GM18499 (cell line): ENCODE data around the gene PCBP2.

Experiments used
- ATAC-seq: cut with Tn5 transposase; IDR thresholded peaks from one replicate; pipeline ENCODE4 v1.9.1; 2021; ENCODE audit warnings: moderate number of reproducible peaks; ENCODE audit not compliant: insufficient read depth, unreplicated experiment

The PCBP2 gene

DNA sequence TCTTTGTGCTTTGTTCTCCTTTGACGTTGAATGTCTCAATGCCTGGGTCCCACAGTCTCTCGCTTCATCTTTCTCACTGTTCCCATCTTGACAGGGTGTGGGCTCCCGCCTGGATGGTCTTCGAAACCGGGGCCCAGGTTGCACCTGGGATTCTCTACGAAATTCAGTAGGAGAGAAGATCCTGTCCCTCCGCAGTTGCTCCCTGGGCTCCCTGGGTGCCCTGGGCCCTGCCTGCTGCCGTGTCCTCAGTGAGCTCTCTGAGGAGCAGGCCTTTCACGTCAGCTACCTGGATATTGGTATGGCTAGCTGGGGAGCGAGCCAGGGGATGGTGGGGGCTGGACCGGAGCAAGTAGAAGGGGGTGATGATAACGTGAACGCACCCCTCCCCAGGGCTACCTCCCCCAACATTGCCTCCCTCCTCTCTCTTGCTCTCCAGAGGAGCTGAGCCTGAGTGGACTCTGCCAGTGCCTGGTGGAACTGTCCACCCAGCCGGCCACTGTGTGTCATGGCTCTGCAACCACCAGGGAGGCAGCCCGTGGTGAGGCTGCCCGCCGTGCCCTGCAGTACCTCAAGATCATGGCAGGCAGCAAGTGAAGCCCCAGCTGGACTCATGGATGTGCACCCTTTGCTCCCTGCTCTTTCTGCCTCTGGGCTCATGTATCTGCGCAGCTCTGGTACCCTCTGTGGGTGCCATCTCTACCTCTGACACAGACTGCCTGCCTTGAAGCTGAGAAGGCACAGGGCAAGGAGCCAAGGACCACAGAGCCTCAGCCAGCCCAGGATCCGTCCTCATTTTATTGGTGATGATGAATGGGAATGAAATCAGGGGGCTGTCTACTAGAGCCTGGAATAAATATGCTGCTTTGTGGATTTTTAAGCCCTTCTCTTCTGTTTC lies 53.9 kb downstream of the PCBP2 start:
- no peak for ATAC-seq

DNA sequence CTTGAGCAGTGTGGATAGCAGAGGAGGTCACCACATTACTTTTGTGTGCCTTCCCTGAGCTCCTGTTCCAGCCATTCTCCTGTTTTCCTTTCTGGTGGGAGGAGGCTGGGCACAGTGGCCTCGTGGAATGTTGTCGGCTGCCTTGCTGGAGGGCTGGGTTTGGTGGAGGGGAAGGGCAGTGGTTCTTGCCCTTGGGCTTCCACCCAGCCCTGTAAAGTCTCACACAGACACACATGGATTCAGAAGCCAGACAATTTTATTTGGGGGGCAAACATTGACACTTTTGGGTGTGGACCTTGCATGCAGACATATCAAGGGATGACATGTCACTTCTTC lies 54.5 kb downstream of the PCBP2 start:
- ATAC-seq: no peak

DNA sequence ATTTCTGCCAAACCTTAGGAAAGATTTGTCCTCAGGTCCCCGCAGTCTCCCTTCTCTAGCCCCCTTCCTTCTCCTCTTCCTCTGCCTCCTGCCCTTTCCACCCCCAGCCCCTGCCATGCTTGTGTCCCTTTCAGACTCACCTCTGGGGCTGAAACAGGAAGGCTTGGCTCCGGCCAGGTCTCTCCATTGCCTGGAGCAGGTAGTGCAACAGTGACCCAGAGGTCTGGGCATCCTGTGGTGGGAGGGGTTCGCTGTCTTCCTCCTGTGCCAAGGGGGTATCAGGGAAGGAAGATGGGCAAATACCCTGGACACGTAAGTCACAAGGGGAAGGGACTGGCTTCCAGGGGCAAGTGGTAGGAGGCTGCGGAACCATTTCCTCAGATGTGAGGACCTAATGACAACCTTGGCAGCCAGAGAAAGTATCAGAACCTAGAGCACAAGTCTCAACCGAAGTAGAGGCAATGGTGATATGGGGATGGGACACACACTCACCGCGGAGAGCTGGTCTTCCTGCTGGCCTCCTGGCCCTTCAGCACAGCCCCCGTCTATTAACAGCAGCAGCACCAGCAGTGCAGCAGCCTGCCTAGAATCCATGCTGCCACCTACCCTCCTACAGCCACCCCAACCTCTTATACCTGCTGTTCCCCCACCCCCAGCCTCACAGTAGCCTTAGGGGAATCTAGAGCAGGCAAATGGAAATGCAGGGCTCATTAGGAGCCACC lies 55.1 kb downstream of the PCBP2 start, which contains the start of gene NPFF:
Gene NPFF (minus strand): TSS at position 604 of the 722 bp plus-strand sequence. CDS start 10 bp downstream, at position 594.
- no peak for ATAC-seq

DNA sequence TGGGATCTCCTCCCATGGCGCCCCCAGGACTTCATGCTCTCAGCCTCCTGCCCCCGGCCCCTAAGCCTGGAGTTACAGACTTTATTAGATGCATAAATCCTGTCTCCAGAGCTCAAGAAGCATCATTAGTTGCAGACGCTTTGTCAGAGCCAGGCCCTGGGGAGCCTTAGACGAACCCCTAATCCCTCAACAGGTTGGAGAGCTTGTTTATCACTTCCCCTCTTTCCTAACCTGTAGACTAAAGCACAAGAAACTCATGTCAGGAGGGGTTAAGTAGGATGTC lies 55.6 kb downstream of the PCBP2 start:
- no peak for ATAC-seq

DNA sequence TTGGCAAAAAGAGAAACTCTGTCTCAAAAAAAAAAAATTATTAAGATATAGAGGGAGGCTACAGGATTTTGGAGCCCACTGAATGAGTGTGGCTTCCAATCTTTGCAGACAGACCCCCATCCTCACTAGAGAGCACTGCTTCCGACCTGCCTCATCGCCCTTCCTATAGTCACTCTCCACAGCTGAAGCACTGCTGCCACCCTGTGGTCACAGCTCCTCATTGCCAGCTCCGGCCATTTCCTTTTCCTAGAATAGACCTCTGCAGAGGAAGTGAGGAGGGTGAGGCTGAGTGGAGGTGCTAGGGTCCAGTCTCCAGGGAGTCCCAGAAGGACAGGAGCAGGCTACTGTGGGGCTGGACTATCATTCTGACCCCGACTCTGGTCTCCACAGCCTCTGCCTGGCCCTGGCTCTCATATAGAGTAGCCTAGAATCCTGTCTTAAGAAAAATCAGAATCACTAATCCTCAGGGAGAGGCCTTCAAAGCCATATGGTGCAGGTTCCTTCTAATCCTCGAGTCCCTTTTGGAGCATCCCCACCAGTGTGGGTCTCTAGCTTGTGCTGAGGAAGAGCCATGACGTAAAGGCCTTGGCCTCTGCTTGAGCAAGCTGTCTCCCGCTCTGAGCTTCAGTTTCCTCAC lies 56.8 kb downstream of the PCBP2 start:
- ATAC-seq: no peak

DNA sequence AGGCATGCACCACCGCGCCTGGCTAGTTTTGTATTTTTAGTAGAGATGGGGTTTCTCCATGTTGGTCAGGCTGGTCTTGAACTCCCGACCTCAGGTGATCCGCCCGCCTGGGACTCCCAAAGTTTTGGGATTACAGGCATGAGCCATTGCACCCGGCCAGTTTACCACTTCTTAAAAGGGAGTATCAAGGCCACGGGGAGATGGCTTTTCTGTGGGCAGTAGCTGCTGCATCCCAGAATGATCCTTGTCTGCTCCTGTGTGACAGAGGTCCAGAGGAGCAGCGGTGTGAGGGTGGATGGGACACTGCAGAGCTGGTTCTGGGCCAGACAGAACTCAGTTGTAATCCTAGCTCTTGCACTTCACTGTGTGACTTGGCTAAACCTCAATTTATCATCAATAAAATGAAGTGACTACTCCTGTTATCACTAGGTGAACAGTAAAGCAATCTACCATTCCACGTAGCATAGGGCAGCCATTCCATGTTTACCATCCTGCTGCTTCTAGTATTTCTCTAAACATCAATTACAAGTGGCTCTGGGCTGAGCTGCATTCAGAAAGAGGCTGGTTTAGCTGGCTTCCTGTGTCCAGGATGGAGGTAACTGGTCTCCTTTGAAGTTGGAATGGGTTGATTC lies 58.4 kb downstream of the PCBP2 start:
- ATAC-seq: no peak

DNA sequence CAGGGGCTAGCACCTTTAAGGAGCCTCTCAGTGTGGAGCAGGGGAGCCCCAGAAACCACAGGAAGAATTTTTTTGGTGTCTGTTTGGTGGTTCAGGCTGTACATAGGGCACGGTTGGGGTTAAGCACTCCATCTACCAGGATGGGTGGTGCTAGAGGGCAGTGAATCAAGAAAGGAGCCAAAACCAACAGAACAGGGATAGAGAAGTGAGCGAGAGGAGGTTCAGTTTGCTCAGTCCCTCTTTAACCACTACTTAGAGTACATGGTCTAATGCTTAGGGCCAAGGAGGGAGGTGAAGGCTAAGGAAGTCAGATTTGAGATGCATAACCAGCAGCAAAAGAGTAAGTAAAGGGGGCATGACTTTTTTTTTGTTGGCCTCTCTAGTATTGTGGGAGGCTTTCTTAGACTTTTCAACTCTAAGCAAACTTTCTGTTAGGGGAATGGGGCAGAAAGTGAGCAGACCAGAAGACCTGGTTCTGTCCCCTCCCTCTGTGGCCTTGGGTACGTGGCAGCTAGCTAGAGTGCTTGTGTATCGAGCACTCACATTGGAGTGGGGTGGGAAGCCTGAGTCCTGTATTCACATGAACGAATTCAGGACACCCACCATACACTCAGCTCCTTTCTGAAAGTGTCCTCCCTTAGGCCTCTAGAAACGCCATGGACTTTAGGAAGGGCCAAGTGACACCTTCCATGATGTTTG lies 62.0 kb downstream of the PCBP2 start:
- ATAC-seq: no peak

DNA sequence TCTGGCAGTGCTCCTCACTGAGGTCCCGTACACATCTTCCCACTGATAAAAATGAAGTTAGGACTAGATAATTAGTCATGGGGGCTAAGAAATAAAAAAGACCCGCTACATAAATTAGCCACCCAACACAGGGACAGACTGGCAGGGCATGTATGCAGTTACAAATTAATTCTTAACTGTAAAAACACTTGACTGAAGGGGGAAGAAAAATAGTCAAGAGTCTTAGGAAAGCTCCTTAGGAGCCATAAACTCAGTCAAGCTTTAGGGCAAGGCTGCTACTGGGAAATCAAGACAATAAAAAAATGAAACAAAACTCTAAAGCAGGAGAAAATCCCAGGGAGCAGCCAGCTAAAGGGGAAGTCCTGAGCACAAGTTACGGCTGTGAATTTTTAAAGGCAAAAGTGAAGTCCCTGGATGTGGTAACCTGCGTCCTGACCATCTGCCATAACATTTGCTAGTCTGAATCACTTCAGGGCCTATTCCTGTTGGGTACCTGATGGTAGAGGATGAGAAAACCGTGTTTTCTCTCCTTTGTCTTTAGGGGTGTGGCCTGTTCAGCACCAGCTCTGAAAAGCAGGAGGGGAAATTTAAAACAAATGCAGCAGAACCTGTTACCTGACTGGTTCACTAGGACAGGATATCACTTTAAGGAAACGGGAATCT lies 62.9 kb downstream of the PCBP2 start:
- no peak for ATAC-seq

DNA sequence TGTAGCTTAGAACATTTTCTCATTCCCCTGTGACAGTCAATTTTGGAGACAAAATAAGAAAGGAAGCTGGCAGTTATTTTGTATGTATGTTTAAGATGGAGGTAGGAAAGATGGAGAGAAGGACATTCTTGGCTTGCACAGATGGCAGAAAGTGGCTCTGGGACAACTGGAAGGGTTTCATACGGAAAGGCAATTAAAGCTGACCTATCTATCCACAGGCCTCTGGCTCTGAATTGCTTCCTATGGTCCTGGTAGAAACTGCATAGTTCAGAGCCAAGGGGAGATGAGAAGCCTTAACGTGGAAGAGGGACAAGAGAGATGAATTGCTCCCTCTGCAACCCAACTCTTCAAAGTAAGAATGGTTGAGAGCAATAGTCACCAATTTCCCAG lies 63.4 kb downstream of the PCBP2 start:
- ATAC-seq: no peak

DNA sequence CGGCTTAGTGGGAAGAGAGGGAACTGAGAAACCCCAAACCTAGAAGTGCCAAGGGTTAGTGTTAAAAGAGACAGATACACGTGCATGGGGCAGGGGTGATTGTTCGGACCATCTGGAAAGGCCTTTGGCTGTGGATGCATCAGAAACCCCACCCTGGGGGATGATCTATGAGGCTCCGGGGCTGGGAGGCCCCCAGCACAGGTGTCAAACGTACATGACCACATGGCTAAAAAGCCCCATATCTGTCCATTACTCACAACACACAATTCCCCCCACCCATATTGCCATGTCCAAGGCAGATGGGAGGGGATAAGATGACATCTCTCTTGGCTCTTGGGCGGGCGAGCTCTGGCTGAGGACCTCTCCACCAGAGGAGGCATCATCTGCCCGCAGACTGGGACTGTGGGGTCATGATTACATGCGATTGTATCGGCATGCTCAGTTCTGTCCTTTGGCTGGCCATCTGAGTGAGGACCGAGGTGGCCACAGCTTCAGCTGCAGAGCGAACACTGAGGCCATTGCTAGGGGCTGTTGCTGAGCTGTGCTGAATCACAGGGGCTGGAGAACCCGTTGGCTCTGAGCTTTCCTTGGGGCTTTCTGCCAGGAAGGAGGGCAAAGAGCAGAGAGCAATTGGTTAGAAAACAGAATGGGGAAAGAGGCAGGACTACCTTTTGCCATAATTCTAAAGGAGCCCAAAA lies 65.0 kb downstream of the PCBP2 start:
- ATAC-seq: no peak

DNA sequence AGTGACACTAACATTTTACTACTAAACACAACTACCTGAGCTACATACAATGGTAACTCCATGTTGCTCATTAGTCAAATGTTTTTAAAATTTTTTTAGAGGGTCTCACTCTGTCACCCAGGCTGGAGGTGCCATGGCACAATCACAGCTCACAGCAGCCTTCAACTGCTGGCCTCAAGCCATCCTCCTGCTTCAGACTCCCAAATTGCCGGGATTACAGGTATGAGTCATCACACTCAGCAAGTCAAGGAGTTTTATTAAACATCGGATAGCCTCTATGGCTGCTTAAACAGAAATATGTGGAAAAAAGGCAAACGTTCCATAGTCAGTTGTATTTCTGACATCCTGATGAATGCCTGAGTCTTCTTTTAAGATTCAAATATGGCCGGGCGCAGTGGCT lies 66.5 kb downstream of the PCBP2 start:
- ATAC-seq: no peak

DNA sequence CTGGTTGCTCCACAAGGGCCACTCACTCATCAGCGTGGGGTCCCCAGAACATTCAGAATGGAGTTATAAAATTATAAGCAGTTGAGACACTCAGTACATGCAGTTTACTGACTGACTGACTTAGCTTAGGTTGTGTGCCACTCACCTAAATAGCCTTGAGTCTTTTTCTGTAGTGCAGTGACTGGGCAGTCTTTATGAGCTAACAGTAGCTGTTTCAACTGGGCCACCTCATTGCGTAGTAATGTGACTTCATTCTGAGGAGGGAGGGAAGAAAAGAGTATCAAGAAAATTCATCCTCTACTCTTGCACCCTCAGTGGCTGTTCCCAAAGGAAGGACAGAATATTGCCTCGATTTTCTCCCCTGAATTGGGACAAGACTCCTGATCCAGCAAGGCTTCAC lies 71.2 kb downstream of the PCBP2 start:
- no peak for ATAC-seq

DNA sequence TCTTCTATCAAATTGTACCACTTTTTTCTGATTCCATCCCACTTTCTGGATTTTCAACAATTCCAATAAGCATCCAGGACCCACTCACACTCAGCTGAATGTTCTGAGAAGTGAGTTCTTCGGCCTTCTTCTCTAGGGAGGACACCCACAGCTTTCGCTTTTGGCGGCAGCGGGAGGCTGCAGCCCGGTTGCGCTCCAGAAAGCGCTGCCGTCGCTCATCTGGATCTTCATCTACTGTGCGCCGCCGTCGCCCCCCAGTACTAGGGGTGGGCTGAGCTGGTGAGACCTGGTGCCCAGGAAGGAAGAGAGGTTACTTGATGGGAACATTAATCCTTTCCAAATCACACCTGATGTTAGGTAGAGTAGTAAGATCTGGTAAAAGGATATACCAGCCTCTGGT lies 72.6 kb downstream of the PCBP2 start:
- no peak for ATAC-seq

DNA sequence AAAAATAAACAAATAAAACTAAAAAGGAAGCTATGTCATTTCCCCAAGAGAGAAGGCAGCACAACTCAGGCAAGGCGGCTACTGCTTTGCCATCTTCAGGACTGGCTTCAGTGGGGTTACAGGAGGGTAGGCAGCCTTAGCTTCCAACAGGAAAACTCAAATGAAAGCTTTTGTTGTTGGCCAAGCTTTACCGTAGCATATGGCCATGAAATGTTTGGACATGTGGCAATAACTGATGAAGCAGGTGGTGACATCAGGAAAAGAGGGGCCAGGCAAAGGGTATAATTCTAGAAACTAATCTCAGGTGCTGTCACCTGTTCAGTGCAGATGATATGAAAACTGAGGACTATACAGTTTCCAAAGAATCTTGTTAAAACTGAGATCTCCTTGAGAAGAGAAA lies 78.2 kb downstream of the PCBP2 start:
- no peak for ATAC-seq
